GM12878 (cell line): ENCODE data around the gene SLC6A1. TPM values are rescaled to one million over a fixed set of nuclear protein-coding genes. Genes with fewer than 3 reads are reported as not detected.

Experiments
- ATAC-seq: fragments of 200-7000 bp; cut with Tn5 transposase; 3 replicates; pipeline ENCODE4 v1.9.1; 2020; ENCODE audit warnings: mild to moderate bottlenecking, moderate library complexity
- BruUV-seq: library from RNA; stranded (reverse); fragments of 400-500 nt; replicated peaks from 2 replicates; lab custom pipeline; 2021; lab: Mats Ljungman, UMichigan
- CTCF ChIA-PET: fragments of 300-600 bp; sonication (Branson Sonifier 250); formaldehyde crosslinking; extraction: SDS; loops from one replicate; lab custom pipeline; 2021; ENCODE audit warnings: inconsistent platforms; lab: Yijun Ruan, JAX
- POLR2A ChIA-PET: fragments of 350-600 bp; formaldehyde crosslinking; extraction: SDS; loops from one replicate; lab custom pipeline; 2021; ENCODE audit warnings: inconsistent platforms; lab: Charles Lee
- RAD21 ChIA-PET: fragments of 300-600 bp; sonication (Branson Sonifier 250); formaldehyde crosslinking; loops from one replicate; lab custom pipeline; 2023; ENCODE audit warnings: antibody characterized with exemption; ENCODE audit not compliant: unreplicated experiment; lab: Charles Lee
- SMC1A ChIA-PET: fragments of 300-600 bp; sonication (Branson Sonifier 250); formaldehyde crosslinking; loops from one replicate; lab custom pipeline; 2023; ENCODE audit not compliant: unreplicated experiment, uncharacterized antibody; lab: Charles Lee
- DNase-seq: peaks from one replicate; pipeline ENCODE4 v3.0.0-alpha.2; 2011; ENCODE audit warnings: low read depth, low spot score
- FAIRE-seq: peaks from 3 replicates; lab custom pipeline; 2011; peaks lifted over from hg19 to GRCh38; lab: Jason Lieb, UNC
- H2AFZ ChIP-seq: 2 replicates; pipeline ENCODE4 v1.6.0; 2011; ENCODE audit warnings: low read depth, low read length, control low read depth; ENCODE audit not compliant: control insufficient read depth
- H3K27ac ChIP-seq: 2 replicates; pipeline ENCODE4 v1.5.1; 2011; ENCODE audit warnings: control low read depth; ENCODE audit not compliant: control insufficient read depth, insufficient read depth
- H3K27me3 ChIP-seq, 2 experiments: replicated peaks in 1 of 2; 2 replicates each; pipeline versions ENCODE4 v1.6.0 to v1.6.1; 2011; ENCODE audit warnings: low read length in 1 of 2; ENCODE audit not compliant: control insufficient read depth in 2 of 2, insufficient read depth in 2 of 2
- H3K36me3 ChIP-seq, 2 experiments: 2 replicates each; pipeline ENCODE4 v1.5.1; 2011; ENCODE audit warnings: low read length in 1 of 2; ENCODE audit not compliant: control insufficient read depth in 2 of 2, insufficient read depth in 2 of 2
- H3K4me1 ChIP-seq: 2 replicates; pipeline ENCODE4 v1.6.1; 2011; ENCODE audit warnings: mild to moderate bottlenecking, low read length, moderate library complexity, mixed read lengths; ENCODE audit not compliant: control insufficient read depth, insufficient read depth
- H3K4me2 ChIP-seq: 2 replicates; pipeline ENCODE4 v1.6.0; 2011; ENCODE audit warnings: control low read depth; ENCODE audit not compliant: control insufficient read depth, insufficient read depth
- H3K4me3 ChIP-seq: fragments of 200-600 bp; sonication (generic); 2 replicates; pipeline ENCODE4 v1.5.1; 2016
- H3K79me2 ChIP-seq: 2 replicates; pipeline ENCODE4 v1.6.0; 2011; ENCODE audit warnings: low read length; ENCODE audit not compliant: control insufficient read depth, insufficient read depth
- H3K9ac ChIP-seq: 2 replicates; pipeline ENCODE4 v1.8.0; 2011; ENCODE audit warnings: low read length, control low read depth, mixed read lengths; ENCODE audit not compliant: control insufficient read depth, insufficient read depth
- H3K9me3 ChIP-seq: replicated peaks from 3 replicates; pipeline ENCODE4 v1.5.1; 2011; ENCODE audit warnings: mild to moderate bottlenecking, low read length; ENCODE audit not compliant: control insufficient read depth, insufficient read depth
- H4K20me1 ChIP-seq: 2 replicates; pipeline ENCODE4 v1.6.0; 2011; ENCODE audit not compliant: control insufficient read depth, insufficient read depth
- ATF7 ChIP-seq: fragments of 450-650 bp; IDR thresholded peaks from 2 replicates; pipeline ENCODE4 v1.6.1; 2016; ENCODE audit warnings: low read depth, mild to moderate bottlenecking
- CREB1 ChIP-seq: IDR thresholded peaks from 2 replicates; pipeline ENCODE4 v1.6.1; 2012; ENCODE audit warnings: low read depth, mild to moderate bottlenecking, inconsistent platforms
- E2F8 ChIP-seq: fragments of 450-650 bp; IDR thresholded peaks from 2 replicates; pipeline ENCODE4 v1.6.1; 2018; ENCODE audit warnings: mild to moderate bottlenecking, low read depth, moderate library complexity; ENCODE audit not compliant: partially characterized antibody
- EED ChIP-seq: sonication (generic); IDR thresholded peaks from 2 replicates; pipeline ENCODE4 v1.6.1; 2016; ENCODE audit warnings: antibody characterized with exemption, low read depth
- MLLT1 ChIP-seq: fragments of 450-650 bp; IDR thresholded peaks from 2 replicates; pipeline ENCODE4 v1.6.1; 2016; ENCODE audit warnings: mild to moderate bottlenecking
- POLR2AphosphoS5 ChIP-seq: IDR thresholded peaks from 2 replicates; pipeline ENCODE4 v1.6.1; 2011; ENCODE audit warnings: mild to moderate bottlenecking, low read length, inconsistent platforms
- SMAD1 ChIP-seq: fragments of 450-650 bp; IDR thresholded peaks from 2 replicates; pipeline ENCODE4 v1.6.1; 2018; ENCODE audit warnings: mild to moderate bottlenecking, low read depth; ENCODE audit not compliant: partially characterized antibody
- TAF1 ChIP-seq: IDR thresholded peaks from 2 replicates; pipeline ENCODE4 v1.6.1; 2011; ENCODE audit warnings: mild to moderate bottlenecking, low read depth, low read length, borderline replicate concordance
- ZNF384 ChIP-seq: IDR thresholded peaks from 2 replicates; pipeline ENCODE4 v1.6.1; 2012; ENCODE audit warnings: low read depth, mild to moderate bottlenecking, low read length, improper control_type of control experiment, borderline replicate concordance
- ZSCAN29 ChIP-seq: fragments of 450-650 bp; IDR thresholded peaks from 2 replicates; pipeline ENCODE4 v1.6.1; 2017; ENCODE audit warnings: mild to moderate bottlenecking, moderate library complexity
- WGBS: methylation state at CpG from one replicate; pipeline ENCODE4 v1.1.6; 2016; ENCODE audit warnings: low lambda C conversion rate; ENCODE audit not compliant: insufficient replicate concordance, insufficient coverage; ENCODE audit errors: missing lambda C conversion rate; 5-methylcytosine and 5-hydroxymethylcytosine counted together
- in situ Hi-C: fragments of 300-500 bp; cut with MboI; formaldehyde crosslinking; loops from 9 replicates; pipeline ENCODE4 v1.14.3; 2018; ENCODE audit warnings: mixed read lengths
- intact Hi-C: fragments of 100-400 bp; cut with micrococcal nuclease; formaldehyde crosslinking; loops from one replicate; pipeline ENCODE4 v1.14.2; 2022; ENCODE audit not compliant: unreplicated experiment
- polyA plus RNA-seq, 11 experiments: library from polyadenylated mRNA; depleted of rRNA in 4 of 11; unstranded in 6 of 11; stranded (reverse) in 5 of 11; fragments of >200 nt; fragmentation: Nextera tagmentation in 4 of 11; fragmentation: Illumina TruSeq in 1 of 11; extraction: Ambion mirVana in 4 of 11; extraction: Trizol in 1 of 11; gene quantifications; 1 replicate in 1 of 11; 2 replicates in 10 of 11; pipeline versions ENCODE4 v1.2.1 to v1.2.3, GENCODE V29; 2011 to 2016; ENCODE audit warnings: inconsistent platforms in 2 of 11, missing spikeins in 2 of 11, low read depth in 1 of 11
- total RNA-seq, 4 experiments: library from RNA; depleted of rRNA in 3 of 4; stranded (reverse); fragments of >200 nt in 3 of 4; fragmentation: Illumina TruSeq in 1 of 4; extraction: Trizol in 1 of 4; gene quantifications; 2 replicates each; pipeline versions ENCODE4 v1.2.1 to v1.2.3, GENCODE V29; 2013 to 2021
- TF ChIP-seq, protein P1 (sequence below): IDR thresholded peaks from 2 replicates; pipeline ENCODE4 v1.6.1; 2012; ENCODE audit warnings: low read length, inconsistent platforms
- TF ChIP-seq, protein P2 (sequence below): fragments of 450-650 bp; IDR thresholded peaks from 2 replicates; pipeline ENCODE4 v1.6.1; 2017; ENCODE audit warnings: antibody characterized with exemption, mild to moderate bottlenecking, moderate library complexity

Gene SLC6A1
- total and polyA plus RNA-seq, 10 of the 15 experiments (the other 5 are each of a cell fraction or from before 2014, with no cell fraction given), result not detected

DNA sequence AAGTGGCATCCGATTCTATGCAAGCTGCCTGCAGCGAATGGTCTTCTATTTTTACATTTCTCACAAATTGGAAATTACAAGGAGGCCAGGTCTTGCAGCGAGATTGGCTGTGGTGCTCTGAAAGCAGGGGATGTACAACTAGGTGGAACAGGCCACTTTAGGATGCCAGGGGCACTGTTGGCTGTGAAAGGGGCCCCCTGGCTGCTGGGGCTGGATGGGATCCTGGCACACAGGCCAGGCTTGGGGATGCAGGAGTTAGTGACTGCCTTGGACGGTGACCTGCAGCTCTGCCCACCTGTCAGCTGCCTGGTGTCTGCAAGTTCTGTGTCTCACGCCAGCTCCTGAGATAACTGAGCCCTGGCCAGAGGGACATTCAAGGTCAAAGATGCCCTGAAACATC lies 4.6 kb downstream of the SLC6A1 start:
- BruUV-seq, result no TSS peak
- TF ChIP-seq CREB1 (no peak), ZNF384 (no peak), ZSCAN29 (no peak), ATF7 (no peak), TAF1 (no peak), E2F8 (no peak), MLLT1 (no peak), SMAD1 (no peak), POLR2AphosphoS5 (no peak), EED (no peak)
- TF ChIP-seq, protein P1, sequence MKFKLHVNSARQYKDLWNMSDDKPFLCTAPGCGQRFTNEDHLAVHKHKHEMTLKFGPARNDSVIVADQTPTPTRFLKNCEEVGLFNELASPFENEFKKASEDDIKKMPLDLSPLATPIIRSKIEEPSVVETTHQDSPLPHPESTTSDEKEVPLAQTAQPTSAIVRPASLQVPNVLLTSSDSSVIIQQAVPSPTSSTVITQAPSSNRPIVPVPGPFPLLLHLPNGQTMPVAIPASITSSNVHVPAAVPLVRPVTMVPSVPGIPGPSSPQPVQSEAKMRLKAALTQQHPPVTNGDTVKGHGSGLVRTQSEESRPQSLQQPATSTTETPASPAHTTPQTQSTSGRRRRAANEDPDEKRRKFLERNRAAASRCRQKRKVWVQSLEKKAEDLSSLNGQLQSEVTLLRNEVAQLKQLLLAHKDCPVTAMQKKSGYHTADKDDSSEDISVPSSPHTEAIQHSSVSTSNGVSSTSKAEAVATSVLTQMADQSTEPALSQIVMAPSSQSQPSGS, result no peak
- TF ChIP-seq, protein P2, sequence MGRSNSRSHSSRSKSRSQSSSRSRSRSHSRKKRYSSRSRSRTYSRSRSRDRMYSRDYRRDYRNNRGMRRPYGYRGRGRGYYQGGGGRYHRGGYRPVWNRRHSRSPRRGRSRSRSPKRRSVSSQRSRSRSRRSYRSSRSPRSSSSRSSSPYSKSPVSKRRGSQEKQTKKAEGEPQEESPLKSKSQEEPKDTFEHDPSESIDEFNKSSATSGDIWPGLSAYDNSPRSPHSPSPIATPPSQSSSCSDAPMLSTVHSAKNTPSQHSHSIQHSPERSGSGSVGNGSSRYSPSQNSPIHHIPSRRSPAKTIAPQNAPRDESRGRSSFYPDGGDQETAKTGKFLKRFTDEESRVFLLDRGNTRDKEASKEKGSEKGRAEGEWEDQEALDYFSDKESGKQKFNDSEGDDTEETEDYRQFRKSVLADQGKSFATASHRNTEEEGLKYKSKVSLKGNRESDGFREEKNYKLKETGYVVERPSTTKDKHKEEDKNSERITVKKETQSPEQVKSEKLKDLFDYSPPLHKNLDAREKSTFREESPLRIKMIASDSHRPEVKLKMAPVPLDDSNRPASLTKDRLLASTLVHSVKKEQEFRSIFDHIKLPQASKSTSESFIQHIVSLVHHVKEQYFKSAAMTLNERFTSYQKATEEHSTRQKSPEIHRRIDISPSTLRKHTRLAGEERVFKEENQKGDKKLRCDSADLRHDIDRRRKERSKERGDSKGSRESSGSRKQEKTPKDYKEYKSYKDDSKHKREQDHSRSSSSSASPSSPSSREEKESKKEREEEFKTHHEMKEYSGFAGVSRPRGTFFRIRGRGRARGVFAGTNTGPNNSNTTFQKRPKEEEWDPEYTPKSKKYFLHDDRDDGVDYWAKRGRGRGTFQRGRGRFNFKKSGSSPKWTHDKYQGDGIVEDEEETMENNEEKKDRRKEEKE, result no peak
- TF ChIP-seq, all 136 proteins: peak for 0
- ChIA-PET SMC1A (no interaction called here), RAD21 (no interaction called here), POLR2A (no interaction called here), CTCF (interaction anchor here (0.6 to 1.3 kb wide), 2 partner anchors 9 to 1851 kb away, joined by 3 read pairs; no protein-coding TSS in a partner anchor)
- DNase-seq (no peak), FAIRE-seq (no peak), ATAC-seq (no peak)
- 16% methylated on average over 5 of the region's 5 CpGs for WGBS
- Histone ChIP-seq H3K4me1 (no peaks in the 10 kb centered on the region), H3K79me2 (no peaks in the 10 kb centered on the region), H3K9ac (no peak overlapping the region), H3K27ac (no peak overlapping the region), H3K4me2 (no peak overlapping the region), H3K27me3 (peaks cover 0 to 5% of the 10 kb centered on the region in 2 experiments), H4K20me1 (no peaks in the 10 kb centered on the region), H3K9me3 (no peaks in the 10 kb centered on the region), H2AFZ (no peak overlapping the region), H3K4me3 (no peak overlapping the region), H3K36me3 (no peaks in the 10 kb centered on the region)
- intact Hi-C loops, result no loop called here
- in situ Hi-C loops, result no loop called here
